GDM1 (cell line): Measurements from ENCODE around the gene RSPH9.
"Not testable (repeated sequence)": the region's sequence is repeated elsewhere in the genome, so short reads cannot be mapped to it uniquely, and the experiment has no call there.

Source experiments
- DNase-seq: peaks from one replicate; lab custom pipeline; 2025; lab: John Stamatoyannopoulos, UW

Gene RSPH9

GRCh38 chr6:43687437-43688347, 42.9 kb downstream of the RSPH9 start, which contains the start of gene MRPS18A:
TSS of gene MRPS18A (minus strand) at chr6:43687791. CDS start at chr6:43687779, 12 bp downstream.
- DNase-seq = peak; percentile 47

DNA sequence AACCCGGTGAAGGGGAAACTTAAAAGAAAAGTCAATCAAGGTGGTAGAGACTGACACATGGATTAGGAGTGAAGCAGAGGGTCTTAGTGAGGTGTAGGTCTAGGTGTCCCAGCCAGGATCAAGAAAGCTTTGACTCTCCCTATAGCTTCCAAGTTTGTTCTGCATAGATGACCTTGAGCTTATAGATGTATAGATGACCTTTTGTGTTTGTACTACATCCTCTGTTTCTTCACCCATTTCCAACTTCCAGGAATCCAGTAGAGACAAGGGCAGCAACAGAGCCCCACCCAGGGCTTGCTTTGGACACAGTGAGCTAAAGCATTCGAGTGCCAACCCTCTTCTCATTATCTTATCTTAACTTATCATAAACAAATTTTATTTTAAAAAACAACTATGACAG, 44.6 kb downstream of the RSPH9 start:
- no peak for DNase-seq

- no peak for DNase-seq
Observed at GRCh38 chr6:43695215-43695966, 50.6 kb downstream of the RSPH9 start.

DNA sequence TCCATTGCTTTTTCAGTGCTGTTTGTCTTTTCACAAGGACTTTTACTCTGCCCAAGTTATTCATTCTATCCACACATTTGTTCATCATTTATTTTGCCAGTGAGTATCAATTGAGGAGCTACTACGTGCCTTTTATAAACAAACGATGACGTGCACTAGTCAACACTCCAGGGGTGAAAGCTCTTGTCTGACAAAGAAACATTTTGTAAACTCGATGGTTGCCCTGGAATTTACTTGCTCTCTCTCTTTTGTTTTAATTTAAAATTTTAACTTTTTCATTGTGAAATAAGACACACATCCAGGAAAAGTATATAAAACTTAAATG, 51.1 kb downstream of the RSPH9 start:
- DNase-seq = no peak

GRCh38 chr6:43697421-43697820, 52.6 kb downstream of the RSPH9 start:
- no peak for DNase-seq

GRCh38 chr6:43698584-43699349, 53.9 kb downstream of the RSPH9 start:
- DNase-seq = no peak

GRCh38 chr6:43699564-43700186, 54.8 kb downstream of the RSPH9 start:
- DNase-seq = no peak

DNA sequence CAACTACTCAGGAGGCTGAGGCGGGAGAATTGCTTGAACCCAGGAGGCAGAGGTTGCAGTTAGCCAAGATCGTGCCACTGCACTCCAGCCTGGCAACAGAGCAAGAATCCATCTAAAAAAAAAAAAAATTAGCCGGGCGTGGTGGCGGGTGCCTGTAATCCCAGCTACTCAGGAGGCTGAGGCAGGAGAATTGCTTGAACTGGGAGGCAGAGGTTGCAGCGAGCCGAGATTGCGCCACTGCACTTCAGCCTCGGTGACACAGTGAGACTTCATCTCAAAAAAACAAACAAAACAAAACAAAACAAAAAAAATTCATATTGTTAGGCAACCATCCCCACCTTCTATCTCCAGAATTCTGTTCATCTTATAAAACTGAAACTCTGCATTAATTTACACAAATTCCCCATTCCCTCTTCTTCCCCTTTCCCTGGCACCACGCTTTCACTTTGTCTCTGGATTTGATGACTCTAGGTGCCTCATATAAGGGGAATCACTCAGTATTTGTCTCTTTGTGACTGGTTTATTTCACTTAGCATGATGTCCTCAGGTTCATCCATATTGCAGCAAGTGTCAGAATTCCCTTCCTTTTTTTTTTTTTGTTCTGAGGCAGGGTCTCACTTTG, 56.2 kb downstream of the RSPH9 start:
- not testable (repeated sequence) for DNase-seq

GRCh38 chr6:43702171-43702533, 57.3 kb downstream of the RSPH9 start:
- DNase-seq = no peak

DNA sequence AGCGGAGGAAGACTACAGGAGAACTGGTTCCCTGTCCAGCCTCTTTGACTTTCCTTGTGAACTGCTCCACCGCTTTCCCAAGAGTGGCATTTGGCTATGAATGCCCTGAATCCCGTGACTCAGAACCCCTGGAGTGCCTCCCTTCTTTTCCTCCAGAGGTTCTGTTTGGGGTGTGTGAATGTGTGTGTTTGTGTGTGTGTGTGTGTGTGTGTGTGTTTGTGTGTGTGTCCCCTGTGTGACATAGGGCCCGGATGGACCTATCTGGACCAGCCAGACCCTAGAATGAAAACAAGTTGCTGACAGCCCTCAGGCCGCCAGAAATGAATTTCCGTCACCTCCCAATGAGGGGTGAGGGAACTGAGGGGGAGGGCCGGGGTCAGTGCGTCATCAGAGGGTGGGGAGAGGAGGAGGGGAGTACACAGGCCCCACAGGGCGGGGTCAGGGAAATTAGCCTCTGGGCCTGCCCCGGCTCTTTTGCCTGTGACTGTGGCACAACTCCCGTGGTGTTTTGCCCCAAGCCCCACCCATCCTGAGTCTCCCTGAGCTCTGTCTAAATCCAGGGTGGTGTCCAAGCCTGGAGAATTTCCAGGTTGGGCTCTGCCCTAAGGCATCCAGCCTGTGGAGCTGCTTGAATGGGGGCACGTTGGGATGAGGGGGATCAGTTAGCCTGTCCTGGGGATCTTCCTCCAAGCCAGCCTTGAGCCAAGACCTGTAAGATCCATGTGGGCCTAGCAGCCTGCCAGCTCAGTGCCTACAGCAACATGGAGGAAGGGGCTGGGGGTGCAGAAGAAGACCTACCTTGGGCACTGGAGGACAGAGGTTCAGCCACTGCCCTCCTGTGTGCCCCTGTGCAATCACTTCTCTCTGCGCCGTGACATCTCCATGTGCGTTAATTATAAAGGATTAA, 58.0 kb downstream of the RSPH9 start:
- no peak for DNase-seq

DNA sequence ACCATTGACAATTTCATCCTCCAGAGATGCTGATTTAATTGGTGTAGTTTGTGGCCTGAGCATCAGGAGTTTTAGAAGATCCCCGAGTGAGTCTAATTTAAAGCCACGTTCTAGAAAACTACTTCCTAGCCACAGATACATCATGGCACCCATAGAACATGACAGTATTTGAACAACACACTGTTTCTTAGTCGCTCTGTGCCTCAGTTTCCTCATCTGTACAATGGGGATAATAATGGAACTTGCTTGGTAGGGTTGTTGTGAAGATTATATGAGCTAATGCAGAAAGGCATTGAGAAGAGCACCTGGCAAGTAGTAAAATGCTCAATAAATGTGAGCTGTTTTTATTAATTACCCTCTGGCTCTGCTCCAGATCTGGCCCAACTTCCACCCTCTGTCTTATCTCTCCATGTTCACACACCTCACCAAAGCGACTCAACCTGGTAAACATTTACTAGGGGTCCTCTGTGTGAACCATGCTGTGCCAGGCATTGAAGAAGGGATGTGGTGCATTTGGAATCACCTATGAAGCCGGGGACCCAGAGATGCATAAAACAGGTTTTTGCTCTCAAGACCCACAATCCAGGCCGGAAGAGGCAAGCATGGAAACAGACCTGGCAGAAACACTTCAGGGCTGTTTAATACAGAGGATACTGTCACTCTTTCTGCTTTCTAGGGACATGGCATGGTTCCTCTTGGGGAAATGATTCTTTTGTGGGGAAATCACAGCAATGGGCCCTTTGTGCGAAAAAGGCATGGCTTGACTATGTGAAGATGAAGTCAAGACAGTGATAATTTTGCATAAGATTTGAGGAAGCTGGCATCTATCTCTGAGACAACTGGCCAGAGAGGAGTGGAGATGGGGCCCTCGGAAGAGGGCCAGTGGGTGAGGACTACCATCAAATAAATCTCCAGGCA, 58.9 kb downstream of the RSPH9 start:
- no peak for DNase-seq

DNA sequence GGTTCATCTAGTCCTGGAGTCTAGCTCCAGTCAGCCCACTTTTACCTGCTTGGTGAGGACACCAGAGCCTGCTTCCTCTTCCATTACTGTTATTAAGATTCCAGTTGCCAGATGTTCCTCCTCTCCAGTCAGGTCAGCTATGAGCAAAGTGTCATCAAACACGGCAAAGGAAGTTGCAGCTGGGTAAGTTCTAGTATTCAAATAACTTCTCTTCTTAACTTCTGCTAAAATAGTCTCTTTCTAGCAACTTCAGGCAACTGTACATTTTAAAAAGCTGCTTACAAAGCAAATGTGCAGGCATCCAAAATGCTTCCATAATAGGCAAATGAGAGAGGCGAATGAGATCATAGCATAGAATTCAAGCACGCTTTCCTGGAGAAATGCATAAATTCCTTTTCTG, 61.2 kb downstream of the RSPH9 start:
- DNase-seq = peak; percentile 12

GRCh38 chr6:43706788-43707187, 62.0 kb downstream of the RSPH9 start:
- no peak for DNase-seq

GRCh38 chr6:43707269-43707668, 62.4 kb downstream of the RSPH9 start:
- DNase-seq = no peak

DNA sequence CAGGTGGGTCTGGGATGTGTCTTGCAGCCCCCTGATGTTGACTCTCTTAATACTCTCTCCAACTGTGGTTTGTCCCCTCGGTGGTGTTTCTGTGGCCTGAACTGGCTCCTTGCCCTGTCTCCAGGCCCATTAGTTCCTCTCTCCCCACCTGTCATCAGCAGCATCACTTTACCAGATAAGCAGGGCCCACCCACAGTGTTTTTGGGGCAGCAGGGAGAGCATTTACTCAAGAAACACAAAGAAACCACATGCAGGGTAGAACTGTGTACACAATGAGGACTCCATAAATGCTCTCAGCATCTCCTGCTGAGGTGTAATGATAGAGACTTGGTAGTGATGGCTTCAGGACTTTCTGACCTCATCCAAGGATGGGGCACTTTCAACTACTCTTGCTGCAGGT, 62.9 kb downstream of the RSPH9 start:
- DNase-seq = no peak

DNA sequence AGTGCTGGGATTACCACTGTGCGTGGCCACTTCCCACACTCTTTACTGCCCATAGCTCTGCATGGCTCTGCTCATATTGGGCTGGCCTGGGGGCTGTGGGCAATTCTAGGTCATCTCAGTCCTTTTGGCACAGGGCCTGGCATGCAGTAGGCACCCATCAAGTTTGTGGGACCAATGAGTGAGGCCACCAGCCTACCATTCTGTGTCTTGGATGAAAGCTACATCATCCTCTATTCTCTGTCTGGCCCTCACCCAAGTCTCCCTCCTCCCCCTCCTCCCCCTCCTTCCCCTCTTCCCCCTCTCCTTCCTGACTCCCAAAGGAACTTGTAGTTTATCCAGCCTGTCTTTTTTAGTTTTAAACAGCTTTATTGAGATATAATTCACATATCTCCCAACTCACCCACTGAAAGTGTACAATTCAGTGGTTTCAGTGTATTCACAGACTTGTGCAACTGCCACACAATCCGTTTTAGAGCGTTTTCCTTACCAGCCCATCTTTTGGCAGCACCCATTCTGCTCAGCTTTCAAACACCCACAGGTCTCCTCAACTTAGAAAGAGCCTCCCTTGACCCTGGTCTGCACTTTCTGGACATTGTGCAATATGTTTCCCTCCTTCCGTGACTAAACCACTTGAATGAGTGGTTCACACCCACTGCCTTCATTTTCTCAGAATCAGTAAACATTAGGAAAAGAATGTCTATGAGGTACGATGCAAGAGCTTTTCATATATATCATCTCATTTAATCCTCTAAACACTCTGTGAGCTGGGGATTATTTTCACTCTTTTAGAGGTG, 64.2 kb downstream of the RSPH9 start:
- no peak for DNase-seq

GRCh38 chr6:43709654-43710303, 64.9 kb downstream of the RSPH9 start:
- no peak for DNase-seq

DNA sequence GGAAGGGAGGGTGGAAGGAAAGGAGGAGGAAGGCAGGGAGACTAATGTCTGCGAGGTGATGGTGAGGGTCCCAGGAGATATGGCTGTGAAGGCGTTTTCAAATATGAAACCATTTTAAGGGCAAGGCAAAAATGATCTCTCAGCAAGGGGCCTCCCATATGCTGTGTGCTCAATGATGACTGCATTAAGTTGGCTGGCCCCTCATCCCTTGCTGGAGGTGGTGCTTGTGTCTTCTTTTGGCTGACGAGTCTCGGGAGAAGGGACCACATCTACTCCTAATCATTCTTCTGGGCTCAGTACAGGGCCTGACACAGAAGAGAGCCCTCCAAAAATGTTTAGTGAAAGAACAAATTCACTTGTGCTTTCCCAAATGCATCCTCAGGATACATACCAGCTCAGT, 65.7 kb downstream of the RSPH9 start:
- no peak for DNase-seq
